HG02981 (cell line): ENCODE data around the gene AMER3.

Experiments used
- ATAC-seq: cut with Tn5 transposase; IDR thresholded peaks from one replicate; pipeline ENCODE4 v1.9.1; 2021; ENCODE audit warnings: mild to moderate bottlenecking, moderate library complexity; ENCODE audit not compliant: unreplicated experiment

Gene AMER3

GRCh38 chr2:130769343-130769907, 14.1 kb downstream of the AMER3 start:
- ATAC-seq: no peak

DNA sequence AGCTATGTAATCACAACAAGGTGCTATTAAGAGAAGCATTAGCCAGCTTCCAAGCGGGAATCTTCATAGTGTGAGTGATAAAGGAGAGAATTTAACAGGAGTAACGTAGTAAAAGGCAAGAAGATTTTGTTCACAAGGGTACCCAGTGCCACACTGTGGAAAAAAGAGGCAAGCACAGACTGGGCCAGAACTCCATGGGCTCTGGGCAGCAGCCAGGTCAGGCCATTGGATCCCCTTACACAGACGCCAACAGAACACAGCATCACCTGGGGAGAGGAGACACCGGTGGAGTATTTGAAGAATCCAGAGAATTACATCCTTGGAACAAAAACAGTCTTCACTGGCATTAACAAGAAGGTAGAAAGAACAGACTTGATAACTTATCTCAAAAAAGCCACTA, 21.2 kb downstream of the AMER3 start:
- ATAC-seq: no peak

GRCh38 chr2:130778781-130779180, 23.4 kb downstream of the AMER3 start:
- no peak for ATAC-seq

GRCh38 chr2:130785466-130786055, 30.2 kb downstream of the AMER3 start:
- no peak for ATAC-seq

DNA sequence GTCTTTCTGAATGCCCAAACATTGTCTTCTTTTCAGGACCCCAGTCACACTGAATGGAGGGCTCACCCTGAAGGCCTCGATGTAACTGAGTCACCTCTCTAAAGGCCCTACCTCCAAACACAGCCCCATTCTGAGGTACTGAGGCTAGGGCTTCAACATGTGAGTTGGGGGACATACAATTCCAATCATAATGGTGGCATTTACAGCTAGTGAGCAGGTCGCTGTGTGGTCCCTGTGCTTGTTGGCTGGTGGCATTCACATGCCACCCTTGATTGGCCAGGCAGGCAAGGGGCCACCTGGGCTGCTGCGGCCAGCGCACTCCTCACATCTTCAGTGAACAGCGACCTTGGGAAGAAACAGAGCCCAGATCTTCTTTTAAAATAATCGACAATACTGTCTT, 30.7 kb downstream of the AMER3 start:
- ATAC-seq: no peak

DNA sequence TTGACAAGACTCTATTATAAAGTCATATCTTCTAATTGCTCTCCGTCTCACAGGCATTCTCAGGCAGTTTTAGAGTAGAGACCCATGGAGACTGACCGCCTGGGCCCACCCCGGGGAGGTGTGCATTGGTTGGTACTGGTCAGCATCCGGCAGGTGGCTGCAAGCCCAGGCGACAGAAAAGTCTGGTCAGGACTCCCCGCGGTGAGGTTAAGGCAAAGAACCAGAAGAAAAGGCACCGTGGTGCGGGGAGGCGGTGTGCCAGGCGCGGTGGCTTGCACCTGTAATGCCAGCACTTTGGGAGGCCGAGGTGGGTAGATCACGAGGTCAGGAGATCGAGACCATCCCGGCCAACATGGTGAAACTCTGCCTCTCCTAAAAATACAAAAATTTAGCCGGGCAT, 32.5 kb downstream of the AMER3 start:
- no peak for ATAC-seq

DNA sequence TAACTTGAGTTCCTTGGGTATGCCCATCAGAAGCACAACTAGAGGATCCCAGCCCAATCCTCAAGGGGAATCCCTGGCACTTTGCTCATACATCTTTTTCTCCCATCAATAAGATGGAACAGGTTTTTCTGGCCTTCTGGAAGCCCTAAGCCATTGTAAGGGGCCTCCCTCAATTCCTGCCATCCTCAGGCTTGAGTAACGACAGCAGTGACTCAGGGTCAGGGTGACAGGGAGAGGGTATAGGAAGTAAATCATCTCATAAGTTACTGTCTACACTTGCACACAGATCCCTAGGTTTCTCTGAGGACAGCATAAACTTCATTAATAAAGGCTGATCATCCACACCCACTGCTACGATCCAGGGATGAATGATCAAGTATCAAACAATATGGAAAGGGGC, 35.0 kb downstream of the AMER3 start:
- no peak for ATAC-seq

- no peak for ATAC-seq
Measured at GRCh38 chr2:130790804-130791616, 35.7 kb downstream of the AMER3 start.

DNA sequence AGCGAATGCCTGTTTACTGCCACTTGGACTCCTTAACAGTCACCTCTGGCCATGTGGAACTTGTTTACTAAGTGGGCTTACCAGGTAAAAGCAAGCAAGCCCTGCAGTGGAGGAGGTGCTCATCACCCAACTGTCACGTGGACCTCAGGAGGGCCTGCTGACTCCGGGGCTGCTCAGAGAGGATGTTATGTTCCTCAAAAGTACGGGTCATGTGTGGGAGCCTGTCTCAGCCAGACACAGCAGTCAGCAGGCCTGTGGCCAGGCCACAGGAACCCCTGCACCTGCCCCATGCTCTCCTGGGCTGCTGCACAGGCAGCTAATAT, 36.2 kb downstream of the AMER3 start:
- ATAC-seq: no peak

- ATAC-seq: no peak
Measured at GRCh38 chr2:130795431-130795830, 40.1 kb downstream of the AMER3 start.

DNA sequence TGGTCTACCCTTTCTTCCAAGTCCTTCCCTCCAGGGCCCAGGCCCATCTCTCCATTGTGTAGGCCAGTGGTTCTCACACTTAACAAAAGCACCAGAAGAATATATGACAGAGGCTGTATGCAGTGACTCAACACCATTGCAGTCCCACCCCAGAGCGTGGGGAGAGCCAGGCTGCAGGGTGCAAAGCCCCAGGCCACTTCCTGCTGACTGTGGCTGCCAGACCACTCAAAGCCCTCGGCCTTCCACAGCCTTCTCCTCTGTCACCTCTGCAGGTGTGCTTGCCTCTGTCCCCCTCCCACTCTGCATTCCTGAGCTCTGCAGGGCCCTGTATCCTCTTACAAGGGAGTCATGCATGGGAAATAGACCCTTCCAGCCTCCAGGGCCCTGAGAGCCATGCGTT, 41.0 kb downstream of the AMER3 start:
- no peak for ATAC-seq

- peak; percentile 92 for ATAC-seq
Measured at GRCh38 chr2:130797493-130798435, 42.4 kb downstream of the AMER3 start.

GRCh38 chr2:130798472-130799218, 43.3 kb downstream of the AMER3 start:
- no peak for ATAC-seq

- no peak for ATAC-seq
Measured at GRCh38 chr2:130799295-130799694, 44.0 kb downstream of the AMER3 start.

GRCh38 chr2:130805613-130806012, 50.3 kb downstream of the AMER3 start:
- ATAC-seq: no peak

DNA sequence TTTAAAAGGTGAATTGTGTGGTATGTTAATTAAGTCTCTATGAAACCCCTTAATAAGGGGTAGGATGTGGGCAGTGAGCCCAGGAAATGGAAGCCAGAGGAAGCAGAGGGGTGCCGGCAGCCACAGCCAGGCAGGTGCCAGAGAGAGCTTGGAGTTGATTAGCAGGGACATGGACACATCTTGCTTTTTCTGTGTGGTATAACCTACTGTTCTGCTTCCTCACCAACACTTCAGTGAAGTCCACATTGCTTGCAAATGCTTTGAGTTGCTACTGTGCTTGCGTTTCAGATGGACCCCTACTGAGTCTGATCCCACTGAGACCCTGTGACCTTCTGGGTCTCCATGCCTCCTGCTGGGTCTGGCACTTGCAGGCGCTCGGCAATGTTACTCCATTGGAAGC, 51.0 kb downstream of the AMER3 start:
- ATAC-seq: no peak

DNA sequence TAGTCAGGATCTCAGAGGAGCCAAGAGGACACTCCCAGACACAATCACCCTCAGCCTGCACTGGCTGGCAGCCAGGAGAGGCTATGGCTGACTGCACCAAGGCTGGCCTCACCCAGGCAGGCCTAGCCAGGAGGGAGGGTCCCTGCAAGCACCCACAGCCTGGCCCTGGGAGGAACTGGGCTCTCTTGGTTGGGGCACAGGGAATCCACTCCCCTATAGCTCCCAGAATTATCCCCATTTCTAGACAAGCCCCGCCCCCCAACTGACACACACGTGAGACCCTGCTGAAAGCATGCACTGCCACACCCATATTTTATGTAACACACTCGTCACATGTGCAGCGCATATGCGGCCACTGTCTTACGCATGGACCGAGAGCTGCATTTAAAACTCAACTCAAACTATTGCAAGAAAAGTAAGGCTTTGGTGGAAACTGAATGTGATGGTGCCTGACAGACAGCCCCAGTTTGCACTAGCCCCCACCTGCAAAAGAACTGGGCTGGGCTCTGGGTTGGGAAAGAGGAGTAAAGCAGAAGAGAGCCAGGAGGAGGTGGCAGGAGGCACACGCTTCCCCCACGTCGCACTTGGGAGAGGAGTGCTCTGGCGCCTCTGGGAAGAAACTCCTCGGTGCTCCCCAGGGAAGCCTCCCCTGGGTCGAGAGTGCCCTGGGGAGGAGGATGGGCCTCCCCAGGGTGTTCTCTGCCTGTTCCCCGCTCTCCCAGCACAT, 52.5 kb downstream of the AMER3 start:
- ATAC-seq: no peak

DNA sequence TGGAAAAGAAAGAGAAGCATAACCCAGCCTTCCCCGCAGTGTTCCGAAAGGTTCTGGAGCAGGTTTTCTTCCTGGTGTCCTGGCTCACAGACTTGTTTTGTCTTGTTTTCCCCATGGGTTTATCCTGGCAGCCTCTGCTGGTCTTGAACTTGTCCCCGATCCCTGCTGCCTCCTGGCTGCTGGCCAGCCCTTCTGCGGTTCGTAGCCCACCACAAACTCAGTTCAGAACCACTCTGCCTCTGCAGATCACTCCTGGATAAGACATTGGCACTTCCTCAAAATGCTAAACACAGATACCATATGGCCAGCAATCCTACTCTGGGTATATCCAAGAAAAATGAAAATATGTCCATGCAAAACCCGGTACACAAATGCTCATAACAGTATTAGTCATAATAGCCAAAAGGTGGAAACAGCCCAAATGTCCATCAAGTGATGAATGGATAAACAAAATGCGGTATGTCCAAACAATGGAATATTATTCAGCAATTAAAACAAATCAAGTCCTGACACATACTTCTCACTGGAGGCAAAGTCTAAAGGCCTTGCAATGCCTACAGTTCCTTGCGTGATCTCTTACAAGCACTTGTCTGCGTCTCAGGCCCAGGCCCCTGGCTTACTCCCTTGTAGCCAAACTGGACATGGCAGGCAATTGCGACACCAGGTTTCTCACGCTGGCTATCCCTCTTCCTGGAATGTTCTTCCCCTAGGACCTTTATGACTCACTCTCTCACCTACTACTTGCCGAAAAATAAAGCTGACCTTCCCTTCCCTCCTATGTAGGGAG, 53.3 kb downstream of the AMER3 start:
- ATAC-seq: no peak

DNA sequence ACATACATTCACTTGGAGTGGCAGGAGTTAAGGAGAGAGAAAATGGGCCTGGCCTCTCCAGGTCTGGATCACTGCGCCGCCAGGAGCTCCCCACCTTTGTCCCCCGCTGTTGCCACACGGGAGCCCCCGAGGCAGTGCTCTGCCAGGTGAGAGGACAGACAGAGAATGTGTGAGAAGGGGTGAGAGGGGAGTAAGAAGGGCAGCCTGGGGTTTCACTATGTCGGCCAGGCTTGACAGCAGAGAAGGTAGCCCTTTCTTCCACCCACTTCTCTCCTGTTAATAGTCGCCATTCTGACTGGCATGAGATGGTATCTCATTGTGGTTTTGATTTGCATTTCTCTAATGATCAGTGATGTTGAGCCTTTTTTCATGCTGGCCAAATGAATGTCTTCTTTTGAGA, 55.1 kb downstream of the AMER3 start:
- no peak for ATAC-seq
